Glutamatergic neuron (in vitro differentiated cells): Measurements from ENCODE around the gene BAHCC1. TPM values are rescaled to one million over a fixed set of nuclear protein-coding genes. Genes with fewer than 3 reads are reported as not detected.

Experiments
- DNase-seq: peaks from one replicate; pipeline ENCODE4 v3.0.0; 2022
- H3K27ac Mint-ChIP-seq: one replicate; pipeline ENCODE4 v1.8.0; 2020; ENCODE audit warnings: mild to moderate bottlenecking, mixed read lengths, inconsistent platforms; ENCODE audit not compliant: unreplicated experiment
- H3K27me3 Mint-ChIP-seq: one replicate; pipeline ENCODE4 v1.8.0; 2020; ENCODE audit warnings: mild to moderate bottlenecking, moderate library complexity, mixed read lengths, inconsistent platforms; ENCODE audit not compliant: unreplicated experiment
- H3K36me3 Mint-ChIP-seq: one replicate; pipeline ENCODE4 v1.8.0; 2020; ENCODE audit warnings: mild to moderate bottlenecking, mixed read lengths, inconsistent platforms; ENCODE audit not compliant: unreplicated experiment
- H3K4me1 Mint-ChIP-seq: one replicate; pipeline ENCODE4 v1.8.0; 2020; ENCODE audit warnings: mild to moderate bottlenecking, low read depth, mixed read lengths, inconsistent platforms; ENCODE audit not compliant: unreplicated experiment
- H3K4me3 Mint-ChIP-seq: one replicate; pipeline ENCODE4 v1.8.0; 2020; ENCODE audit warnings: mild to moderate bottlenecking, mixed read lengths, inconsistent platforms; ENCODE audit not compliant: unreplicated experiment
- H3K9me3 Mint-ChIP-seq: one replicate; pipeline ENCODE4 v1.8.0; 2020; ENCODE audit warnings: mild to moderate bottlenecking, moderate library complexity, mixed read lengths, inconsistent platforms; ENCODE audit not compliant: unreplicated experiment
- total RNA-seq: library from RNA; stranded (reverse); fragmentation: NEBNext Ultra II Directional; extraction: Animal tissue kit (Norgen Biotek cat#: 25700); gene quantifications from one replicate; pipeline ENCODE4 v1.2.1, GENCODE V29; 2021; ENCODE audit not compliant: unreplicated experiment
- TF ChIP-seq, protein P1 (sequence below): fragments of 200-600 bp; sonication (generic); IDR thresholded peaks from one replicate; pipeline ENCODE4 v1.5.0; 2021; ENCODE audit not compliant: partially characterized antibody, unreplicated experiment

Gene BAHCC1
- total RNA-seq, 1 donor from 2014 or later = 111 TPM

DNA sequence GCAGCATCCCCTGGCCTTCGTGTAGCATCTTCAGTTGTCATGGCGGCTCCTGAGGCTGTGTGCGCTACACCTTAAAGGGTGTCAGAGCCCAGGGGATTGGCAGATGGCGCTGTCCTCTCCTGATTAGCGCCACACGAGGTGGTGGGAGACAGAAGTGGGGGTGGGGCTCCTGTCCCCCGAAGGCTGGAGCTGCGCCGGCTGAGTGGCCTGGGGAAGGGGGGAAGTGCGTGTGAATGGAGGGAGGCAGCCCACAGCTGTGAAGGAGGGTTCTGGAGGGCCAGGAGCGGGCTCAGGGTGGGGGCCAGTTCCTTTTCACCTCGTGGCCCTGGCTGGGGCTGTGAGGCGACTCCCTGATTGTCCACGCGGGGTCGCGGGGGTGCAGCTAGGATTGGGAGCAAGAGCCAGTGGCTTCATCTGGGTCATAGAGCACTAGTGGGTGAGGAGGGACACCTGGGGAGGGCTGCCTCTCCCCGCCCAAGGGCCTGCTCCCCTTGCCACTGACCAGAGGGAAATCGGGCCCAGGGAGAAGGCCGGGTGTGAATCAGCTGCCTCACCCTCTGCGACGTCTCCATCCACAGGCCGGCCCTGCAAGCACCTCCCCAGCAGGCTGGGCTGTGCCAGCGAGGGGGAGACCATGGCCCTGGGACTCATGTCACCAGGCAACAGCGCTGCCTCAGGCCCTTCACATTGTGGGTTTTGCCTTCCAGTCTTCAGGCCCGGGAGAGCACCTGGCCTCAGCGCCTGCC, 14.1 kb downstream of the BAHCC1 start:
- peaks cover 3% of the 10 kb centered on the region for H3K9me3 Mint-ChIP-seq
- H3K4me3 Mint-ChIP-seq = peak overlapping the region; percentile 38
- H3K27me3 Mint-ChIP-seq = peaks cover under 1% of the 10 kb centered on the region
- H3K4me1 Mint-ChIP-seq = peaks cover 32% of the 10 kb centered on the region
- H3K27ac Mint-ChIP-seq = no peak overlapping the region
- H3K36me3 Mint-ChIP-seq = no peaks in the 10 kb centered on the region
- no peak for DNase-seq
- TF ChIP-seq, protein P1, sequence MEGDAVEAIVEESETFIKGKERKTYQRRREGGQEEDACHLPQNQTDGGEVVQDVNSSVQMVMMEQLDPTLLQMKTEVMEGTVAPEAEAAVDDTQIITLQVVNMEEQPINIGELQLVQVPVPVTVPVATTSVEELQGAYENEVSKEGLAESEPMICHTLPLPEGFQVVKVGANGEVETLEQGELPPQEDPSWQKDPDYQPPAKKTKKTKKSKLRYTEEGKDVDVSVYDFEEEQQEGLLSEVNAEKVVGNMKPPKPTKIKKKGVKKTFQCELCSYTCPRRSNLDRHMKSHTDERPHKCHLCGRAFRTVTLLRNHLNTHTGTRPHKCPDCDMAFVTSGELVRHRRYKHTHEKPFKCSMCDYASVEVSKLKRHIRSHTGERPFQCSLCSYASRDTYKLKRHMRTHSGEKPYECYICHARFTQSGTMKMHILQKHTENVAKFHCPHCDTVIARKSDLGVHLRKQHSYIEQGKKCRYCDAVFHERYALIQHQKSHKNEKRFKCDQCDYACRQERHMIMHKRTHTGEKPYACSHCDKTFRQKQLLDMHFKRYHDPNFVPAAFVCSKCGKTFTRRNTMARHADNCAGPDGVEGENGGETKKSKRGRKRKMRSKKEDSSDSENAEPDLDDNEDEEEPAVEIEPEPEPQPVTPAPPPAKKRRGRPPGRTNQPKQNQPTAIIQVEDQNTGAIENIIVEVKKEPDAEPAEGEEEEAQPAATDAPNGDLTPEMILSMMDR = no peak

DNA sequence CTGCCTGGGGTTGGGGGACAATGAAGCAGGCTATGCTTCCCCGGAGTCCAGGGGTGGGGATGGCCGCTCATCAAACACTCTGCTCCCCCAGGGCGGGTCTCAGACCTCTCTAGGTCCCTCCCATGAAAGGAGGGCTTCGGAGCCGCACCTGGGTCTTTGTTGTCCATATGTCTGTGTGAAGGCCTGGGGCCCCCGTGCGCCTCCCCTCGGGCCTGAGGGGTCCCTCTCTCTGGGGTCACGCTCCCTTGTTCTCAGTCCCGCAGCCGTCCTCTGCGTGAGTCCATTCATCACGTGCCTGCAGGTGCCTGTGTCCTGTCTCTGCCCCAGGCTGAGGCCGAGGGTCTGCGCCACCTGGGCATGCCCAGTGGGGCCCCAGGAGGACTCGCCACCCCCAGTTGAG, 15.6 kb downstream of the BAHCC1 start:
- H3K36me3 Mint-ChIP-seq = no peaks in the 10 kb centered on the region
- H3K4me3 Mint-ChIP-seq = no peak overlapping the region
- H3K4me1 Mint-ChIP-seq = peaks cover 20% of the 10 kb centered on the region
- H3K27me3 Mint-ChIP-seq = peaks cover 3% of the 10 kb centered on the region
- peaks cover 2% of the 10 kb centered on the region for H3K9me3 Mint-ChIP-seq
- DNase-seq = no peak
- no peak overlapping the region for H3K27ac Mint-ChIP-seq
- TF ChIP-seq, protein P1 = no peak

DNA sequence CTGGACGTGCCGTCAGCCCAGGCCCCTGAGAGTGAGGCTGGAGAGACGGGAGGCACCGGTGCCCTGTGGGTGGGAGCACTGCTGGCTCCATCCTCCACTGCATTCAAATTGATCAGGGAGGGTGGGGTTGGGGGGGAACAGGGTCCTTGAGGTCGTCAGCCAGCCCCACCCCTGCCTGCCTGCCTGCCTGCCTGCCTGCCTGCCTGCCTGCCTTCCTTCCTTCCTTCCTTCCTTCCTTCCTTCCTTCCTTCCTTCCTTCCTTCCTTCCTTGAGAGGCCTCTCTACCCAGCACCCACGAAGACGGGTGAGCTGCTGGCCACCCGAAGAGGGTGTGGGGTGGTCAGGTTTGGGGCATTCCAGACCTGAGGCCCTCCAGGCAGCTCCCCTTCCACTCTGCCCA, 16.0 kb downstream of the BAHCC1 start:
- H3K27me3 Mint-ChIP-seq = peaks cover 7% of the 10 kb centered on the region
- no peak overlapping the region for H3K4me3 Mint-ChIP-seq
- no peak for DNase-seq

DNA sequence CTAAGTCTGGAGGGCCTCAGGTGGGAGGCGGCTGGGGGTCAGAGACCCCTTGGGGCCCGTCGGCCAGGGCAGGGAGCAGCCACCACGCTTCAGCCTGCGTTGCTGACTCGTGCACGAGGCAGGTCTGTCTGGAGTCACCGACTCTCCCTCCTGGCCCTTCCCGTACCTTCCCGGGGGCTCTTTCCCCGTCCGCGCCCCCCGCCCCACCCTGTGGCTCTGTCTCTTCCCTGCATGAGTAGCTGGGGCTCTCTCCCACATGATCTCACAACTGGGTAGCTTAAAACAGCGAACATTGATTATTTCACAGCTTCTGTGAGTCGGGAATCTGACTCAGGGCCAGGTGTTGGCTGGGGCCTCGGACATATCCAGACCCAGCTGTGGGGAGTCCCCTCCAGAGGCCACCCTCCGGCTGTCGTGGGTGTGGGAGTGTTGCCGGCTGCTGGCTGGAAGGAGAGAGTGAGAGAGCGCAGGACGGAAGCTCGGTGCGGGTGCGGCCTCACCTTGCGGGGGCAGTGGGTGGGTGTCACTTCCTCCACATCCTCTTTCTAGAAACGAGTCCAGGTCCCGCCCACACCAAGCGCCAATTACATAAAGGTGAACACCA, 17.3 kb downstream of the BAHCC1 start:
- peaks cover 9% of the 10 kb centered on the region for H3K27me3 Mint-ChIP-seq
- no peaks in the 10 kb centered on the region for H3K36me3 Mint-ChIP-seq
- no peak for DNase-seq
- TF ChIP-seq, protein P1 = no peak
- peak overlapping the region; percentile 61 for H3K4me3 Mint-ChIP-seq
- H3K4me1 Mint-ChIP-seq = peaks cover 13% of the 10 kb centered on the region
- no peak overlapping the region for H3K27ac Mint-ChIP-seq
- peaks cover 8% of the 10 kb centered on the region for H3K9me3 Mint-ChIP-seq

More for the DNA sequence above, 16.0 kb downstream of the BAHCC1 start:
- TF ChIP-seq, protein P1 = no peak
- Mint-ChIP-seq H3K4me1 (peaks cover 20% of the 10 kb centered on the region), H3K27ac (no peak overlapping the region), H3K36me3 (no peaks in the 10 kb centered on the region), H3K9me3 (peaks cover 5% of the 10 kb centered on the region)

DNA sequence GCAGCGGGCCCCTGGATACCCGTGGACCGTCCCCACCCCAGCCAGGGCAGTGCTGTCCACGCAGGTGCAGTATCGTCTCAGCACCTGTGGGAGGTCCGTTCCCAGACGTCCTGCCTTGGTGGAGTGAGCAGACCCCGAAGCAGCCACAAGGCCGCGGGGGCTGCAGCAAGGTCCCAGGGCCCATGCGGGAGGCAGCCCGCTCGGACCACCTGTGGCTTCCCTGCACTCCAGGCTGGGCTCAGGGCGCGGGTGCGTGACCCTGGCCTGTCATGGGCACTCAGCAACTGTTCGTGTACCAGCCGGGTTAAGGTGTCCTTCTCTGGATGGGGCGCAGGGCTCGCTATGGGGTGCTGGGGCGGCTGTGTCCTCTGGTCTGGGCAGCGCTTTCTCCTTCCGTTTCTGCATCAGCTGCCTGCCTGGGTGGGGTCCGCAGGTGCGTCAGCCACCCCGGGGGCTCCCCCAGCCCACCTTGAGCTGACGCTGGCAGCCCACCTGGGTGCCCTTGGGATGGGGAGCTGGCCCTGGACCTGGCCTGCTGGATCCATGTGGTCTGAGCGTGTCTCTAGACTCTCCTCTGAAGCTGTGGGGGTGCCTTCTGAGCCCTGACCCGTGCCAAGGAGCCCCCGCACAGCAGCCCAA, 18.4 kb downstream of the BAHCC1 start:
- Mint-ChIP-seq H3K4me1 (peaks cover 9% of the 10 kb centered on the region), H3K27ac (no peak overlapping the region), H3K4me3 (no peak overlapping the region), H3K36me3 (no peaks in the 10 kb centered on the region), H3K27me3 (peaks cover 12% of the 10 kb centered on the region), H3K9me3 (peaks cover 8% of the 10 kb centered on the region)
- DNase-seq = no peak
- TF ChIP-seq, protein P1 = no peak
